Cardiac muscle cell (in vitro differentiated cells and primary cell): ENCODE data around the gene ABL1. TPM values are rescaled to one million over a fixed set of nuclear protein-coding genes. Genes with fewer than 3 reads are reported as not detected.

Source experiments
- DNase-seq, 2 donors: peaks; one replicate each; pipeline versions ENCODE4 v3.0.0 to v3.0.0-alpha.2; 2010 to 2017; ENCODE audit warnings: low read depth in 1 of 2, low spot score in 1 of 2
- H3K27ac ChIP-seq: fragments of 200-600 bp; sonication (generic); 2 replicates; pipeline ENCODE4 v1.5.1; 2016
- H3K27me3 ChIP-seq: fragments of 200-600 bp; sonication (generic); 2 replicates; pipeline ENCODE4 v1.6.0; 2016; ENCODE audit warnings: control low read depth
- H3K36me3 ChIP-seq: fragments of 200-600 bp; sonication (generic); 2 replicates; pipeline ENCODE4 v1.5.1; 2016; ENCODE audit warnings: control low read depth
- H3K4me1 ChIP-seq: fragments of 200-600 bp; sonication (generic); 2 replicates; pipeline ENCODE4 v1.8.1; 2017; ENCODE audit warnings: low read depth, mild to moderate bottlenecking, mixed run types
- H3K4me3 ChIP-seq: fragments of 200-600 bp; sonication (generic); 2 replicates; pipeline ENCODE4 v1.5.1; 2016; ENCODE audit warnings: mild to moderate bottlenecking
- H3K9me3 ChIP-seq: fragments of 200-600 bp; sonication (generic); 2 replicates; pipeline ENCODE4 v1.5.1; 2017; ENCODE audit warnings: low read depth, mild to moderate bottlenecking, control low read depth
- CTCF ChIP-seq: IDR thresholded peaks from 2 replicates; pipeline ENCODE4 v1.5.1; 2012; ENCODE audit warnings: low read depth, mild to moderate bottlenecking, low read length
- polyA plus RNA-seq: library from polyadenylated mRNA; unstranded; fragments of >200 nt; fragmentation: Nextera tagmentation; extraction: Ambion mirVana; gene quantifications from 2 replicates; pipeline ENCODE4 v1.2.1, GENCODE V29; 2016
- total RNA-seq: library from RNA; depleted of rRNA; stranded (reverse); fragments of >200 nt; gene quantifications from 2 replicates; pipeline ENCODE4 v1.2.3, GENCODE V29; 2016

Gene ABL1
- total and polyA plus RNA-seq, 2 experiments from 2014 or later, result 41.8 to 97.1 TPM

DNA sequence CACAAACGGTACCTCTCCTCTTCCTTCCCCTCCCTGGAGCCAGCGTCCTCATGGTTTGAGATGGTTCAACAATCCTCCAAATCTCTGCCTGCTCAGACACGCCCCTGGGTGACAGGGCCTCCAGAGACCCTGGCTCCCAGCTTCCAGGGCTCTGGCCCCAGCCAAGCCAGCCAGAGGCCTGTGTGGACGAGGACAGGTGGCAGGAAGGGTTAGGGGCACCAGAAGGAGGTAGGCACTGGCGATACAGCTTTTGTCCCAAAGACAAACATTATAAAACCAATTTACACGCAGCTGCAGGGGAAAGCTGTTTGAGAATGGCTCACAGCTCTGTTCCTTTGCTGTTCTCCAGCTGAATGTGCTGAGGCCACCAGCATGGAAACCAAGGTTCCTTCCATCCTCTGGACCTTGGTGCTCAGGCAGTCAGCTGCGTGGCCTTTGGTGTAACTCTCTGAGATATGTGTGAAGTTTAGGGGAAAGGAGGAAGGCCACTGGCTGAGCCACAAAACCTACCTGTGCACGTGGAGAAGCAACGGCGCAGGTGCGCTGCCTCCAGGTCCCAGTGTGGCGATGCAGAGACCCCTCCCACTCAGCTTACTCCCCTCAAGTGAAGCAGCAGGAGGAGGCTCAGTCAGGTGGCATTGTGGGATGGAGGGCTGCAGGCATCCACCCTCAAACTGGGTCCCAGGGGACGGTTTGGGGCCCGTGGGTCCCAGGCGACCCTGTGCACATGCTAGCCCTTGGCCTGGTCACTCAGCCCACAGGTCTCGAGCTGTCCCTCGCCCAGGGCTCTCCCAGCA is 65.8 kb downstream of the ABL1 start:
- H3K4me1 ChIP-seq, result no peaks in the 10 kb centered on the region
- no peaks in the 10 kb centered on the region for H3K27me3 ChIP-seq

GRCh38 chr9:130901498-130902203 is 66.6 kb downstream of the ABL1 start:
- DNase-seq, result no peak
- no peak overlapping the region for H3K4me3 ChIP-seq
- H3K36me3 ChIP-seq, result no peaks in the 10 kb centered on the region
- H3K27ac ChIP-seq, result no peak overlapping the region
- no peaks in the 10 kb centered on the region for H3K27me3 ChIP-seq
- H3K4me1 ChIP-seq, result no peaks in the 10 kb centered on the region
- no peaks in the 10 kb centered on the region for H3K9me3 ChIP-seq
- TF ChIP-seq CTCF, result no peak

More for the DNA sequence above, 65.8 kb downstream of the ABL1 start:
- no peak for TF ChIP-seq CTCF
- H3K36me3 ChIP-seq, result no peaks in the 10 kb centered on the region
- no peak overlapping the region for H3K27ac ChIP-seq
- H3K9me3 ChIP-seq, result no peaks in the 10 kb centered on the region
- DNase-seq, result no peak
- H3K4me3 ChIP-seq, result no peak overlapping the region

DNA sequence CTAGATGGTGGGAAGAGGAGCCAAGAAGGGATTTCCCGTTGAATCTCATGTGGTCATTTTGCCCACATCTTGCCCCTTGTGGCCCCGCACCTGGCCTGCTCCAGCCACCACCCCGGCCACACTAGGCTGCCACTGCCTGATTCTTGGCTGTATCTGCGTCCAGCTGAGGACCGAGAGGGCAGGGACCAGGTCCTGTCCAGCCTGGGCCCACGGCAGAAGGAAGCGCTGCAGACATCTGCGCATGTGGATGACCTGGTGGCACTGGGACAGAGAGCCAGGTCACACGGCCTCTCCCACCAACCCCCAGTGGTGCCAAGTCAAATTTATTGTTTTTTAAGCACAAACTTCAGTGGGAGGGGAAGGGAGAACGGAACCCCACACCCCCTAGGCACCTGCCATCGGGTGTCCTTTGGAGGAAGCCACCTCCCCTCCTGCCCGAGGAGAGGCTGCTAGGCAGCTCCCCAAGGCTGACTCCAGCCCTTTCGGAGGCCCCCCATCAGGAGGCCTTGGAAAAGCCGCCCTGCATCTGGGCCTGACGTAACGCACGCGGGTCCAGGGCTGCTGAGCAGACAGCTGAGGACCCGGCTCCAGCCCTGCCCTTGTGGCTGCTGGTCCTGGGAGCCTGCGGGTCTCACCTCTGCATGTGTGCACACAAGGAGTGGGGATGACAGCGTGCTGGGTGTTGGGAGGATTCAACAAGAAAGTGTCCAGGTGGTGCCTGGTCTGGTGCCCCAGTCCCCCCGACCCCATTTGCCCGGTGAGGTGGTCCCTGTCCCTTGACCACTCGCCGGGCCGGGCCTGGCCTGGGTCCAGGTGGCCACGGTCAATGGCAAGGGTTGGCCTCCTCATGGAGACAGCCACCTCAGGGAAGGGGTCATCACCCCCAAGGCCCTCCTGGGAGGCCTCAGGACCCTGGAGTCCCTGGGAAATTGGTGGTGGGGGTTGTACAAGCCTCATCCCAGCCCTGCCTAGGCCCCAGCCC is 67.4 kb downstream of the ABL1 start:
- H3K36me3 ChIP-seq, result no peaks in the 10 kb centered on the region
- no peak overlapping the region for H3K4me3 ChIP-seq
- no peak overlapping the region for H3K27ac ChIP-seq
- no peak for DNase-seq
- no peaks in the 10 kb centered on the region for H3K27me3 ChIP-seq
- H3K9me3 ChIP-seq, result no peaks in the 10 kb centered on the region
- H3K4me1 ChIP-seq, result no peaks in the 10 kb centered on the region
- no peak for TF ChIP-seq CTCF

GRCh38 chr9:130903194-130904069 is 68.4 kb downstream of the ABL1 start:
- Histone ChIP-seq H3K27ac (no peak overlapping the region), H3K4me3 (no peak overlapping the region), H3K27me3 (no peaks in the 10 kb centered on the region), H3K36me3 (no peaks in the 10 kb centered on the region), H3K4me1 (no peaks in the 10 kb centered on the region), H3K9me3 (no peaks in the 10 kb centered on the region)
- TF ChIP-seq CTCF, result no peak
- no peak for DNase-seq
